Tibial nerve (tissue), 4 donors: ENCODE data around the gene CCDC110. TPM values are rescaled to one million over a fixed set of nuclear protein-coding genes. Genes with fewer than 3 reads are reported as not detected.

Source experiments
- DNase-seq, 2 donors: peaks; one replicate each; pipeline ENCODE4 v3.0.0-alpha.2; 2019; ENCODE audit warnings: low spot score in 2 of 2
- H3K27ac ChIP-seq, 4 donors: fragments of 200-600 bp; sonication (generic) in 3 of 4; one replicate each; pipeline ENCODE4 v1.5.1; 2017 to 2019; ENCODE audit warnings: mild to moderate bottlenecking in 1 of 4
- H3K27me3 ChIP-seq, 2 donors: fragments of 200-600 bp; sonication (generic) in 1 of 2; one replicate each; pipeline versions ENCODE4 v1.5.1 to v1.6.0; 2017 to 2019
- H3K36me3 ChIP-seq, 3 donors: fragments of 200-600 bp; sonication (generic); one replicate each; pipeline ENCODE4 v1.5.1; 2018 to 2019
- H3K4me1 ChIP-seq, 4 donors: fragments of 200-600 bp; sonication (generic) in 3 of 4; one replicate each; pipeline ENCODE4 v1.5.1; 2017 to 2019
- H3K4me3 ChIP-seq, 4 donors: fragments of 200-600 bp; sonication (generic) in 3 of 4; one replicate each; pipeline ENCODE4 v1.5.1; 2017 to 2019; ENCODE audit warnings: mild to moderate bottlenecking in 1 of 4, moderate library complexity in 1 of 4
- H3K9me3 ChIP-seq, 4 donors: fragments of 200-600 bp; sonication (generic) in 3 of 4; one replicate each; pipeline ENCODE4 v1.5.1; 2017 to 2019
- CTCF ChIP-seq, 5 experiments: fragments of 200-600 bp in 3 of 5; fragments of 450-650 bp in 2 of 5; sonication (generic) in 3 of 5; IDR thresholded peaks; one replicate each; pipeline ENCODE4 v1.5.1; 2016 to 2019; ENCODE audit warnings: antibody characterized with exemption in 5 of 5, mild to moderate bottlenecking in 3 of 5, moderate library complexity in 2 of 5
- EP300 ChIP-seq, 2 donors: sonication (generic); formaldehyde crosslinking; IDR thresholded peaks; one replicate each; pipeline ENCODE4 v1.6.1; 2017; ENCODE audit warnings: antibody characterized with exemption in 2 of 2, mild to moderate bottlenecking in 1 of 2
- POLR2A ChIP-seq, 2 donors: fragments of 450-650 bp; IDR thresholded peaks; one replicate each; pipeline ENCODE4 v1.6.1; 2017; ENCODE audit warnings: antibody characterized with exemption in 2 of 2, mild to moderate bottlenecking in 2 of 2, moderate library complexity in 2 of 2
- WGBS, 2 donors: methylation state at CpG; one replicate each; pipeline ENCODE4 v1.1.5; 2018; 5-methylcytosine and 5-hydroxymethylcytosine counted together
- total RNA-seq, 4 donors: library from RNA; depleted of rRNA; stranded (reverse); fragments of >200 nt; gene quantifications; one replicate each; pipeline ENCODE4 v1.1.0, GENCODE V29; 2016

The CCDC110 gene
- total RNA-seq, 4 donors from 2014 or later: 0.20 to 0.90 TPM; not detected in 2

- WGBS, 2 donors: 91 to 94% methylated on average over 8 of the region's 8 CpGs
- Histone ChIP-seq H3K4me1 (peaks cover 0 to 14% (median 0%) of the 10 kb centered on the region in 4 donors), H3K27me3 (no peaks in the 10 kb centered on the region), H3K9me3 (no peaks in the 10 kb centered on the region), H3K36me3 (no peaks in the 10 kb centered on the region), H3K4me3 (no peak overlapping the region), H3K27ac (no peak overlapping the region)
- no peak for DNase-seq
- TF ChIP-seq EP300 (IDR thresholded peaks at IDR 0.05): no peak
- TF ChIP-seq CTCF (IDR thresholded peaks at IDR 0.05): no peak
- no peak for TF ChIP-seq POLR2A (IDR thresholded peaks at IDR 0.05)
These were observed 1.7 kb upstream of the CCDC110 start for GRCh38 chr4:185473247-185473646.

- 43 to 52% methylated on average over 10 of the region's 10 CpGs for WGBS, 2 donors
- H3K36me3 ChIP-seq: no peaks in the 10 kb centered on the region
- H3K27me3 ChIP-seq: no peaks in the 10 kb centered on the region
- no peak for TF ChIP-seq POLR2A (IDR thresholded peaks at IDR 0.05)
- peaks cover 0 to 14% (median 0%) of the 10 kb centered on the region in 4 donors for H3K4me1 ChIP-seq
- peak overlapping the region in 1 of 4 donors; percentile 87 for H3K27ac ChIP-seq
- peak overlapping the region; percentile 75 to 99 (median 80) for H3K4me3 ChIP-seq
- no peaks in the 10 kb centered on the region for H3K9me3 ChIP-seq
- no peak for DNase-seq
These were observed 590 bp upstream of the CCDC110 start for GRCh38 chr4:185472103-185472542.

- H3K36me3 ChIP-seq: no peaks in the 10 kb centered on the region
- peak; percentile 28 to 43 for DNase-seq
- no peaks in the 10 kb centered on the region for H3K27me3 ChIP-seq
- H3K4me3 ChIP-seq: peak overlapping the region; percentile 55 to 99 (median 80)
- H3K27ac ChIP-seq: peak overlapping the region in 3 of 4 donors; percentile 67 to 85 (median 70)
- TF ChIP-seq POLR2A (IDR thresholded peaks at IDR 0.05) (no peak), EP300 (IDR thresholded peaks at IDR 0.05) (peak in 1 of 2 donors; percentile 7), CTCF (IDR thresholded peaks at IDR 0.05) (no peak)
- peaks cover 0 to 14% (median 0%) of the 10 kb centered on the region in 4 donors for H3K4me1 ChIP-seq
- 3 to 4% methylated on average over 27 to 28 of the region's 41 CpGs for WGBS, 2 donors
- H3K9me3 ChIP-seq: no peaks in the 10 kb centered on the region
These were observed 885 bp downstream of the CCDC110 start for GRCh38 chr4:185470501-185471195.

- no peak overlapping the region for H3K4me3 ChIP-seq
- DNase-seq: no peak
- H3K9me3 ChIP-seq: no peaks in the 10 kb centered on the region
- H3K27me3 ChIP-seq: no peaks in the 10 kb centered on the region
- no peak overlapping the region for H3K27ac ChIP-seq
- TF ChIP-seq POLR2A (IDR thresholded peaks at IDR 0.05) (no peak), EP300 (IDR thresholded peaks at IDR 0.05) (no peak), CTCF (IDR thresholded peaks at IDR 0.05) (no peak)
- peaks cover 0 to 14% (median 0%) of the 10 kb centered on the region in 4 donors for H3K4me1 ChIP-seq
- WGBS, 2 donors: 74 to 75% methylated on average over 9 of the region's 9 CpGs
- no peaks in the 10 kb centered on the region for H3K36me3 ChIP-seq
These were observed 1.9 kb downstream of the CCDC110 start for GRCh38 chr4:185469580-185470154.

GRCh38 chr4:185468999-185469398 is 2.5 kb downstream of the CCDC110 start:
- H3K27me3 ChIP-seq: no peaks in the 10 kb centered on the region
- no peak overlapping the region for H3K27ac ChIP-seq
- no peaks in the 10 kb centered on the region for H3K9me3 ChIP-seq
- H3K4me3 ChIP-seq: no peak overlapping the region
- DNase-seq: no peak
- H3K36me3 ChIP-seq: no peaks in the 10 kb centered on the region
- 86 to 88% methylated on average over 2 of the region's 2 CpGs for WGBS, 2 donors
- peaks cover 0 to 14% (median 0%) of the 10 kb centered on the region in 4 donors for H3K4me1 ChIP-seq
- TF ChIP-seq CTCF (IDR thresholded peaks at IDR 0.05) (no peak), POLR2A (IDR thresholded peaks at IDR 0.05) (no peak), EP300 (IDR thresholded peaks at IDR 0.05) (no peak)
